Peyer's patch (tissue), 4 donors: ENCODE data around the gene LIPA.

ENCODE experiments used
- CTCF ChIP-seq, 6 experiments: fragments of 450-650 bp in 4 of 6; fragments of 200-600 bp in 2 of 6; sonication (generic) in 1 of 6; IDR thresholded peaks; one replicate each; pipeline ENCODE4 v1.5.1; 2017 to 2019; ENCODE audit warnings: antibody characterized with exemption in 6 of 6, mild to moderate bottlenecking in 3 of 6, moderate library complexity in 1 of 6
- POLR2A ChIP-seq, 2 donors: fragments of 450-650 bp; IDR thresholded peaks; one replicate each; pipeline ENCODE4 v1.5.1; 2017; ENCODE audit warnings: antibody characterized with exemption in 2 of 2, mild to moderate bottlenecking in 2 of 2, moderate library complexity in 2 of 2

- TF ChIP-seq POLR2A (IDR thresholded peaks at IDR 0.05) (no peak), CTCF (IDR thresholded peaks at IDR 0.05) (no peak)
These were observed 35.5 kb downstream of the LIPA start for GRCh38 chr10:89216056-89216455.
